GM21717 (cell line): ENCODE data around the gene PBXIP1.

Experiments used
- ATAC-seq: cut with Tn5 transposase; IDR thresholded peaks from one replicate; pipeline ENCODE4 v1.9.1; 2021; ENCODE audit warnings: mild to moderate bottlenecking, moderate library complexity; ENCODE audit not compliant: unreplicated experiment

Gene PBXIP1

GRCh38 chr1:154974102-154974807 lies 18.4 kb upstream of the PBXIP1 start, which contains the start of gene CKS1B:
Gene CKS1B, plus strand, starts transcription at chr1:154974681. Its CDS starts 65 bp downstream, at chr1:154974746.
- ATAC-seq: peak; percentile 63

- ATAC-seq: peak; percentile 21
Measured at GRCh38 chr1:154973344-154974101, 17.6 kb upstream of the PBXIP1 start.

GRCh38 chr1:154972517-154973343 lies 16.8 kb upstream of the PBXIP1 start:
- no peak for ATAC-seq

- ATAC-seq: no peak
Measured at GRCh38 chr1:154972213-154972516, 16.3 kb upstream of the PBXIP1 start.

GRCh38 chr1:154971341-154971998 lies 15.6 kb upstream of the PBXIP1 start:
- ATAC-seq: no peak

- ATAC-seq: no peak
Measured at GRCh38 chr1:154970631-154971340, 14.9 kb upstream of the PBXIP1 start, which contains the start of gene SHC1. Gene SHC1, minus strand, starts transcription at chr1:154970747. Its CDS starts 221 bp downstream, at chr1:154970526.

GRCh38 chr1:154969860-154970452 lies 14.1 kb upstream of the PBXIP1 start:
- ATAC-seq: no peak

GRCh38 chr1:154969246-154969645 lies 13.3 kb upstream of the PBXIP1 start:
- ATAC-seq: no peak

GRCh38 chr1:154968731-154969130 lies 12.8 kb upstream of the PBXIP1 start:
- no peak for ATAC-seq

GRCh38 chr1:154967331-154967950 lies 11.5 kb upstream of the PBXIP1 start:
- ATAC-seq: no peak

- ATAC-seq: no peak
Measured at GRCh38 chr1:154966111-154966510, 10.2 kb upstream of the PBXIP1 start.

- no peak for ATAC-seq
Measured at GRCh38 chr1:154964359-154964758, 8.5 kb upstream of the PBXIP1 start.

GRCh38 chr1:154963643-154964042 lies 7.7 kb upstream of the PBXIP1 start:
- no peak for ATAC-seq

- no peak for ATAC-seq
Measured at GRCh38 chr1:154962795-154963330, 7.0 kb upstream of the PBXIP1 start.

GRCh38 chr1:154962156-154962749 lies 6.4 kb upstream of the PBXIP1 start:
- ATAC-seq: no peak

- ATAC-seq: peak; percentile 55
Measured at GRCh38 chr1:154961207-154962155, 5.6 kb upstream of the PBXIP1 start, which contains the start of gene PYGO2. Gene PYGO2, minus strand, starts transcription at chr1:154961782. Its CDS starts 206 bp downstream, at chr1:154961576.

- no peak for ATAC-seq
Measured at GRCh38 chr1:154960446-154961136, 4.7 kb upstream of the PBXIP1 start.
